ENCODE measurements around the gene FLAD1.
"Not testable (repeated sequence)": the region's sequence is repeated elsewhere in the genome, so short reads cannot be mapped to it uniquely, and the experiment has no call there.

The FLAD1 gene

DNA sequence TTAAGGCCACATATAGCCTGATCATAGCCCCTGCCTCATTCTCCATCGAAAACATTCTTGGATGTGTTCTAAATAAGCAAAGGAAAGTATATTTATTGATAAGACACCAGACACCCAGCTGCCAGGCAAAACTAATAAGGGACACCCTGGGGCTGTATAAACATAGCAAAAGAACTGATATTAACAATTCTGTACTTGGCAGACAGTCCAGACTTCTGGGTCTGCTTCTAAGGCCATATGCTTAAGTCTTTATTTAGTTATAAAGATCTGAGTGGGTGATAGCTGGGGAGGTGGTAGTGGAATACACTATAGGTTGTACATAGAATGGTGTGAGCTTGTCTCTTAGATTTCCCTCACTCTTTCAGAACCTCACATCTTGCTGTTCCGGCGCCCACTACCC lies 4.8 kb upstream of the FLAD1 start:
- H3K36me3 ChIP-seq (ENCODE audit: insufficient read depth, low read length), result peaks cover 18% of the 10 kb centered on the region; the same call in 1 of the 2 replicates
- H2AFZ ChIP-seq (ENCODE audit: low read length), result no peak overlapping the region
- peaks cover 12% of the 10 kb centered on the region; the same call in 1 of the 2 replicates for H3F3A ChIP-seq (ENCODE audit: low read depth)
- no peaks in the 10 kb centered on the region for H3K9me2 ChIP-seq (replicated peaks; ENCODE audit: low read depth, low read length)
- H3K79me2 ChIP-seq (ENCODE audit: insufficient read depth, low read length), result peaks cover 69% of the 10 kb centered on the region
- peaks cover 23% of the 10 kb centered on the region for H4K20me1 ChIP-seq (ENCODE audit: insufficient read depth, low read length, poor library complexity, severe bottlenecking)
- TF ChIP-seq, protein P1, sequence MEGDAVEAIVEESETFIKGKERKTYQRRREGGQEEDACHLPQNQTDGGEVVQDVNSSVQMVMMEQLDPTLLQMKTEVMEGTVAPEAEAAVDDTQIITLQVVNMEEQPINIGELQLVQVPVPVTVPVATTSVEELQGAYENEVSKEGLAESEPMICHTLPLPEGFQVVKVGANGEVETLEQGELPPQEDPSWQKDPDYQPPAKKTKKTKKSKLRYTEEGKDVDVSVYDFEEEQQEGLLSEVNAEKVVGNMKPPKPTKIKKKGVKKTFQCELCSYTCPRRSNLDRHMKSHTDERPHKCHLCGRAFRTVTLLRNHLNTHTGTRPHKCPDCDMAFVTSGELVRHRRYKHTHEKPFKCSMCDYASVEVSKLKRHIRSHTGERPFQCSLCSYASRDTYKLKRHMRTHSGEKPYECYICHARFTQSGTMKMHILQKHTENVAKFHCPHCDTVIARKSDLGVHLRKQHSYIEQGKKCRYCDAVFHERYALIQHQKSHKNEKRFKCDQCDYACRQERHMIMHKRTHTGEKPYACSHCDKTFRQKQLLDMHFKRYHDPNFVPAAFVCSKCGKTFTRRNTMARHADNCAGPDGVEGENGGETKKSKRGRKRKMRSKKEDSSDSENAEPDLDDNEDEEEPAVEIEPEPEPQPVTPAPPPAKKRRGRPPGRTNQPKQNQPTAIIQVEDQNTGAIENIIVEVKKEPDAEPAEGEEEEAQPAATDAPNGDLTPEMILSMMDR (conservative IDR thresholded peaks at IDR 0.05; ENCODE audit: low read length), result no peak
- no peak for TF ChIP-seq EZH2phosphoT487 (IDR thresholded peaks at IDR 0.05; ENCODE audit: borderline replicate concordance)
- H3K4me2 ChIP-seq (ENCODE audit: low read depth, low read length, poor library complexity, severe bottlenecking), result peak overlapping the region; percentile 89
- peak overlapping the region; percentile 95 for H3K9ac ChIP-seq (ENCODE audit: low read depth, low read length, poor library complexity, severe bottlenecking)
- H3K4me3 ChIP-seq (ENCODE audit: low read length, poor library complexity, severe bottlenecking), result no peak overlapping the region
- H3K27me3 ChIP-seq (ENCODE audit: insufficient read depth, low read length, poor library complexity, severe bottlenecking), result no peaks in the 10 kb centered on the region
- H3K4me1 ChIP-seq (ENCODE audit: insufficient read depth, low read length, poor library complexity, severe bottlenecking), result peaks cover 27% of the 10 kb centered on the region
- H3K9me3 ChIP-seq (ENCODE audit: insufficient read depth, low read depth, low read length), result no peaks in the 10 kb centered on the region

DNA sequence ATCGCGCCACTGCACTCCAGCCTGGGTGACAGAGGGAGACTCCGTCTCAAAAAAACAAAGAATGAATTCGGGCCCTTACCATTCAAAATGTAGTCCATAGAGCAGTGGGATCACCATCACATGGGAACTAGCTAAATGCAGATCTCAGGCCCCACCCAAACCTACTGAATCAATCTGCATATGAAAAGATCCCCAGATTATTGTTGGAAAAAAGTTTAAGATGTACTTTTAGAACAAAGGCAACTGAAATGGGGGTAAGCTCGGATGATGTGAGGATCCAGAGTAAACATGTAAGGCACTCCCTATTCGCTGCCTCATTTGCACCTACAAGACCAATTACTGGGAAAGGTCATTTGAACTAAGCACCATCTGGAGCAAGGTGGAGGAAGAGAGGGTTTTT lies 803 bp upstream of the FLAD1 start:
- Histone ChIP-seq H3F3A (ENCODE audit: low read depth) (peaks cover 9% of the 10 kb centered on the region; the same call in 1 of the 2 replicates), H3K36me3 (ENCODE audit: insufficient read depth, low read length) (peaks cover 18% of the 10 kb centered on the region; the same call in 1 of the 2 replicates), H4K20me1 (ENCODE audit: insufficient read depth, low read length, poor library complexity, severe bottlenecking) (peaks cover 14% of the 10 kb centered on the region), H3K4me1 (ENCODE audit: insufficient read depth, low read length, poor library complexity, severe bottlenecking) (peaks cover 18% of the 10 kb centered on the region), H3K27me3 (ENCODE audit: insufficient read depth, low read length, poor library complexity, severe bottlenecking) (no peaks in the 10 kb centered on the region), H3K9me2 (replicated peaks; ENCODE audit: low read depth, low read length) (no peaks in the 10 kb centered on the region), H3K79me2 (ENCODE audit: insufficient read depth, low read length) (peaks cover 79% of the 10 kb centered on the region), H2AFZ (ENCODE audit: low read length) (peak overlapping the region; percentile 77; the same call in 1 of the 2 replicates), H3K9ac (ENCODE audit: low read depth, low read length, poor library complexity, severe bottlenecking) (peak overlapping the region; percentile 89), H3K4me3 (ENCODE audit: low read length, poor library complexity, severe bottlenecking) (peak overlapping the region; percentile 86), H3K4me2 (ENCODE audit: low read depth, low read length, poor library complexity, severe bottlenecking) (peak overlapping the region; percentile 89), H3K9me3 (ENCODE audit: insufficient read depth, low read depth, low read length) (no peaks in the 10 kb centered on the region)
- TF ChIP-seq, protein P1 (conservative IDR thresholded peaks at IDR 0.05; ENCODE audit: low read length), result no peak
- TF ChIP-seq EZH2phosphoT487 (IDR thresholded peaks at IDR 0.05; ENCODE audit: borderline replicate concordance), result no peak

DNA sequence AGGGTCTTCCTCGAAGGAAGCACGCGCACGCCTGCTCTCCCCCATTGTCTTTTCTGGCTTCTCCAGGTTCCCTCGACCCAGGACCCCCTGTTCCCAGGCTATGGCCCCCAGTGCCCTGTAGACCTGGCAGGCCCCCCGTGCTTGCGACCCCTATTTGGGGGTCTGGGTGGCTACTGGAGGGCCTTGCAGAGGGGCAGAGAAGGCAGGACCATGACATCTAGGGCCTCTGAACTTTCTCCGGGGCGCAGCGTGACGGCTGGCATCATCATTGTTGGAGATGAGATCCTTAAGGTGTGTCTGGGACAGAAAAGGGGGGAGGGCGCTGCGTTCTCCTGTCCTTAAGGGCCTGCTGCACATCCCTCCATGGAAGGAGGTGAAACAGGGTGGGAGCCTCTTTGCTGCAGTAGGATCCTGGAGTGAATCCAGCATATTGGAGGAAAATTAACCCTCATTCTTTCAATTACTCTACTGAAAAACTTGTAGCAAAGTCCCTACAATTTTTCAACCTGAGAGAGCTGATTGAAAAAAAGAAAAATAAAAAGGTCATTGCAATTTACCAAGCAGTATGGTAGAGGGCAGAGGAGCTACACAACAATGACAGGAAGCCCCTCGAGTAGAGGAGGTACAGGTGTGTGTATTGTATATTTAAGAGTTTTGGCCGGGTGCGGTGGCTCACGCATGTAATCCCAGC lies 777 bp downstream of the FLAD1 start:
- no peak for TF ChIP-seq EZH2phosphoT487 (IDR thresholded peaks at IDR 0.05; ENCODE audit: borderline replicate concordance)
- TF ChIP-seq, protein P1 (conservative IDR thresholded peaks at IDR 0.05; ENCODE audit: low read length), result peak; percentile 29
- Histone ChIP-seq H2AFZ (ENCODE audit: low read length) (no peak overlapping the region), H3K9me3 (ENCODE audit: insufficient read depth, low read depth, low read length) (no peaks in the 10 kb centered on the region), H3K4me2 (ENCODE audit: low read depth, low read length, poor library complexity, severe bottlenecking) (peak overlapping the region; percentile 89), H3K9ac (ENCODE audit: low read depth, low read length, poor library complexity, severe bottlenecking) (peak overlapping the region; percentile 89), H3K79me2 (ENCODE audit: insufficient read depth, low read length) (peaks cover 69% of the 10 kb centered on the region), H3K27me3 (ENCODE audit: insufficient read depth, low read length, poor library complexity, severe bottlenecking) (no peaks in the 10 kb centered on the region), H3K4me1 (ENCODE audit: insufficient read depth, low read length, poor library complexity, severe bottlenecking) (peaks cover 10% of the 10 kb centered on the region), H4K20me1 (ENCODE audit: insufficient read depth, low read length, poor library complexity, severe bottlenecking) (peaks cover 2% of the 10 kb centered on the region), H3K9me2 (replicated peaks; ENCODE audit: low read depth, low read length) (no peaks in the 10 kb centered on the region), H3F3A (ENCODE audit: low read depth) (peaks cover 9% of the 10 kb centered on the region; the same call in 1 of the 2 replicates), H3K36me3 (ENCODE audit: insufficient read depth, low read length) (peaks cover 9% of the 10 kb centered on the region; the same call in 1 of the 2 replicates), H3K4me3 (ENCODE audit: low read length, poor library complexity, severe bottlenecking) (peak overlapping the region; percentile 86)

DNA sequence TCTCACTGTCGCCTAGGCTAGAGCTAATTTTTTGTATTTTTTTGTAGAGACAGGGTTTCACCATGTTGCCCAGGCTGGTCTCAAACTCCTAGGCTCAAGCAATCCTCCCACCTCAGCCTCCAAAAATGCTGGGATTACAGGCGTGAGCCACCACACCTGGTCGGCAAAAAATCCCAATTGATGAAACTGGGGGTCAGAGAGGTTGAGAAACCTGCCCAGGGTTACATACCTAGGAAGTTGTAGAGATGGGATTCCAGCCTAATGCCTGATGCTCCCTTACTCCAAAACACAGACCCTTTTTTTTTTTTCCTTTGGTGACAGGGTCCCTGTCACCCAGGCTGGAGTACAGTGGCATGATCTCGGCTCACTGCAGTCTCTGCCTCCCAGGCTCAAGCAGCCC lies 3.6 kb downstream of the FLAD1 start:
- Histone ChIP-seq H3K79me2 (ENCODE audit: insufficient read depth, low read length) (peaks cover 49% of the 10 kb centered on the region), H3K4me1 (ENCODE audit: insufficient read depth, low read length, poor library complexity, severe bottlenecking) (peaks cover 14% of the 10 kb centered on the region)
- H3K9ac ChIP-seq (ENCODE audit: low read depth, low read length, poor library complexity, severe bottlenecking); H4K20me1 ChIP-seq (ENCODE audit: insufficient read depth, low read length, poor library complexity, severe bottlenecking); H3K4me3 ChIP-seq (ENCODE audit: low read length, poor library complexity, severe bottlenecking); H2AFZ ChIP-seq (ENCODE audit: low read length); H3K36me3 ChIP-seq (ENCODE audit: insufficient read depth, low read length); H3F3A ChIP-seq (ENCODE audit: low read depth); H3K27me3 ChIP-seq (ENCODE audit: insufficient read depth, low read length, poor library complexity, severe bottlenecking); H3K9me3 ChIP-seq (ENCODE audit: insufficient read depth, low read depth, low read length); H3K4me2 ChIP-seq (ENCODE audit: low read depth, low read length, poor library complexity, severe bottlenecking); H3K9me2 ChIP-seq (replicated peaks; ENCODE audit: low read depth, low read length): not testable (repeated sequence)
